ENCODE data around the gene FBXO10.

The FBXO10 gene

DNA sequence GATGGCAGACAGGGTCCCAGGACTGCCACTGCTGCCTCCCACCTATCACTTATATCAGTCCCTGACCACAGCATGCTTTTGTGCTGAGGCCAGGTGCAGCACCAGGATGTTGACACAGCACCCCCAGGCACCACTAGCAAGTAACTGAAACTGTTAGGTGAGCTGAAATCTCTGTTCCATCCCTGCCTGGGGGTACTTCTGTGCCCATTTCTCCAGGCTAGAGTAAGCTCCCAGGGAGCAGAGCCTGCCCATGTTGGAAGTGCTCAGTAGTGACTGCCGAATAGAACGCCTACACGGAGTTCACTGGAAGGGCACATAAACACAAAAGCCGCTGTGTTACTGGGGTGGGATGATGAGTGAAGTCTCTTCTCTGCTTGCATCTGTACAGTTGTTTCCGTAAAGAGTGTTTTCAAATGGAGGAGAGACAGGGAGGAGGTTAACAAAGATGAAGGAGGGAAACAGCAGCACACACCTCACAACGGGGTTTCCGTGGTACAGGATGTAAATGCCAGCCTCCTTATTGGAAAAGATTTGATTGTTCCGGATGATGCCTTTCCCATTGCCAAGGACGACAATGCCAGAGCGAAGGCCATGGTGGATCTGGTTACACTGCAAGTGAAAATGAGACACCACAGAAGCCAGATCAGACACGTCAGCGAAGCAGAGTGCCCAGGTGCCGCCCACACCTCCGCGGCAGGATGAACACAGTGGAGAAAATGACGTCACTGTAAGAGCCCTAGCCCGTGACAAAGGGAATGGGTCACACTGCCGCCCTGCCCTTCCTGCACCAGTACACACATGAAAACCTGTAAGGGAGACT lies 47.3 kb downstream of the FBXO10 start:
- no peak overlapping the region for H3K4me3 ChIP-seq (ENCODE audit: low read depth, low read length)
- TF ChIP-seq, protein P1, sequence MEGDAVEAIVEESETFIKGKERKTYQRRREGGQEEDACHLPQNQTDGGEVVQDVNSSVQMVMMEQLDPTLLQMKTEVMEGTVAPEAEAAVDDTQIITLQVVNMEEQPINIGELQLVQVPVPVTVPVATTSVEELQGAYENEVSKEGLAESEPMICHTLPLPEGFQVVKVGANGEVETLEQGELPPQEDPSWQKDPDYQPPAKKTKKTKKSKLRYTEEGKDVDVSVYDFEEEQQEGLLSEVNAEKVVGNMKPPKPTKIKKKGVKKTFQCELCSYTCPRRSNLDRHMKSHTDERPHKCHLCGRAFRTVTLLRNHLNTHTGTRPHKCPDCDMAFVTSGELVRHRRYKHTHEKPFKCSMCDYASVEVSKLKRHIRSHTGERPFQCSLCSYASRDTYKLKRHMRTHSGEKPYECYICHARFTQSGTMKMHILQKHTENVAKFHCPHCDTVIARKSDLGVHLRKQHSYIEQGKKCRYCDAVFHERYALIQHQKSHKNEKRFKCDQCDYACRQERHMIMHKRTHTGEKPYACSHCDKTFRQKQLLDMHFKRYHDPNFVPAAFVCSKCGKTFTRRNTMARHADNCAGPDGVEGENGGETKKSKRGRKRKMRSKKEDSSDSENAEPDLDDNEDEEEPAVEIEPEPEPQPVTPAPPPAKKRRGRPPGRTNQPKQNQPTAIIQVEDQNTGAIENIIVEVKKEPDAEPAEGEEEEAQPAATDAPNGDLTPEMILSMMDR (IDR thresholded peaks at IDR 0.05; ENCODE audit: low read depth, low read length): no peak

DNA sequence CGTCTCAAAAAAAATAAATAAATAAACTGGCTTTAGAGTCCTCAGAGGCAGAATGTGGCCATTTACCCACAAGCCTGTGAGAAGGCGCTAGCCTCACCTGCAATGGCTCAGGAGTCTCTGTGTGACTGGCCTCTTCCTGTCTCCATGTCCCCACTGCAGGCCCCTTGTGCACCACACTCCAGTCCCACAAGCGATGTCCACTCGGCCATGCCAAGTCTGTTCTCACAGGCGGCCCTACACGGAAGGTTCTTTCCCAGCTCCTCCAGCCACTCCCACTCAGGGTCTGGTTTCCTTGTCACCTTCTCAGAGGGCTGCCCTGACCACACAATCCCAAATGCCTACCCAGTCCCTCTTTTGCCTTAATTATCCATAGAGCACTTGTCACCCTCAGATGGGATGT lies 52.3 kb downstream of the FBXO10 start:
- no peak overlapping the region for H3K4me3 ChIP-seq (ENCODE audit: low read depth, low read length)
- TF ChIP-seq, protein P1 (IDR thresholded peaks at IDR 0.05; ENCODE audit: low read depth, low read length): no peak

DNA sequence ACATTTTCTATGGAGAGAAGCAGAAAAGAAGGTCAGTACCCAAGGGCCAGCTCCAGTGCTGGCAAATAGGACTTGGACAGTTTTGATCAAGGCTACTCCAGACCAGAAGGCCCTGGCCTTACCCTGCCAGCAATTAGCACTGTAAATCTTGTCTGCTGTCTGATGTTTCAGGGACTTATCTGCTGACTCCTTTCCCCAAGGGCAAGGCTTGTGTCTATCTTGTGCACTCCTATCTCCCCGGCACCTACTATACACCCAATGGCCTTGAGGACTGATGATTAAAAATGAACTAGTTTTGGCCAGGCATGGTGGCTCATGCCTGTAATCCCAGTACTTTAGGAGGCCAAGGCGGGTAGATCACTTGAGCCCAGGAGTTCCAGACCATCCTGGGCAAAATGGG lies 53.2 kb downstream of the FBXO10 start:
- H3K4me3 ChIP-seq (ENCODE audit: low read depth, low read length): no peak overlapping the region
- TF ChIP-seq, protein P1 (IDR thresholded peaks at IDR 0.05; ENCODE audit: low read depth, low read length): no peak

DNA sequence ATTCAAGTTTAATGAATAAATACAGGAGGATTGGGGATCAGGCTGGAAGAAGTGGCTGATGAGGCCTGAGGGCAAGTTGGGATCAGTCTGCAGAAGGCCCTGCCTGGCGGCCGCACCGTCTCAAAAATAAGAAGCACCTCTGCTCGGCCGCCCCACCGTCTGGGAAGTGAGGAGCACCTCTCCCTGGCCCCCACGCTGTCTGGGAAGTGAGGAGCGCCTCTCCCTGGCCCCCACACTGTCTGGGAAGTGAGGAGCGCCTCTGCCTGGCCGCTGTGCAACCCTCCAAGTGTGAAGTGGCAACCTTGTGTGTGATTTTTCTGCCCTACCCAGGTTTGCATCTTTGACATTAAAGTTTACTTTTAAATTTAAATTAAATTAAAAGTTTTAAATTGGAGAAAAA lies 55.1 kb downstream of the FBXO10 start:
- no peak overlapping the region for H3K4me3 ChIP-seq (ENCODE audit: low read depth, low read length)
- TF ChIP-seq, protein P1 (IDR thresholded peaks at IDR 0.05; ENCODE audit: low read depth, low read length): no peak

DNA sequence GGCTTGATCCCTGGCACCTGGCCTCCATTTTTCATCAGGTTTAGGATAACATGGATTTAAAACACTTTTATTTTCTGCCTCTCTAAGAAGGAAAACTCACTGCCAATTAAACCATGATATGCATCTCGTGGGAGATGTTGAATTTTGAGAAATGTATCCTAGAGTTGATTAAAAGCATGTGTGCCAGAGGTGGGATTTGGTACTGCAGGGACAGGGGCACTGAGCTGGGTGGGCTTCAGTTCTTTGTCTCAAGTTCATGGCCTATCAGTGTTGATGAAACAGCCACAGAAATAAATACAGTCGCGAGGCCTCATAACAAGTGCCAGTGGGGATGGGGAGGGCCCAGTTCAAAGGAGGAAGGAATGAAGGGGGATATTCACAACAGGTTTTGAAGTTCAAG lies 55.5 kb downstream of the FBXO10 start:
- TF ChIP-seq, protein P1 (IDR thresholded peaks at IDR 0.05; ENCODE audit: low read depth, low read length): no peak
- H3K4me3 ChIP-seq (ENCODE audit: low read depth, low read length): no peak overlapping the region

DNA sequence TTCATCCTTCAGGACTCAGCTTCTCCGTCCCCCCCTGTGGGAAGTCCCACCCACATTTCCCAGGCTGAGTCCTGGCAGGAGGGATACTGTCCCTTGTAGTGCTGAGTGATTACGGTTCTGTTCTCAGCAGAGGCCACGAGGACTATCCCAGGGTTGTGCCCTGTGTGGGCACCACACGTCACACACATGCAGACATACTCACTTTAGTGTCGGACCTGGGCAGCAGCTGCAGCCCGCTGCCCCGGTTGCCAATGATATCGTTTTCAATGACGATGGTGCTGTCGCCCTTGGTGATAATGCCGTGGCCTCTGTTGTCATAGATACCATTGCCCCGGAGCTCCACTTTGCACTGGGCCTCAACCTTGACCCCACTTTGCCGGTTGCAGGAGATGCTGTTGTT lies 58.3 kb downstream of the FBXO10 start:
- TF ChIP-seq, protein P1 (IDR thresholded peaks at IDR 0.05; ENCODE audit: low read depth, low read length): no peak

DNA sequence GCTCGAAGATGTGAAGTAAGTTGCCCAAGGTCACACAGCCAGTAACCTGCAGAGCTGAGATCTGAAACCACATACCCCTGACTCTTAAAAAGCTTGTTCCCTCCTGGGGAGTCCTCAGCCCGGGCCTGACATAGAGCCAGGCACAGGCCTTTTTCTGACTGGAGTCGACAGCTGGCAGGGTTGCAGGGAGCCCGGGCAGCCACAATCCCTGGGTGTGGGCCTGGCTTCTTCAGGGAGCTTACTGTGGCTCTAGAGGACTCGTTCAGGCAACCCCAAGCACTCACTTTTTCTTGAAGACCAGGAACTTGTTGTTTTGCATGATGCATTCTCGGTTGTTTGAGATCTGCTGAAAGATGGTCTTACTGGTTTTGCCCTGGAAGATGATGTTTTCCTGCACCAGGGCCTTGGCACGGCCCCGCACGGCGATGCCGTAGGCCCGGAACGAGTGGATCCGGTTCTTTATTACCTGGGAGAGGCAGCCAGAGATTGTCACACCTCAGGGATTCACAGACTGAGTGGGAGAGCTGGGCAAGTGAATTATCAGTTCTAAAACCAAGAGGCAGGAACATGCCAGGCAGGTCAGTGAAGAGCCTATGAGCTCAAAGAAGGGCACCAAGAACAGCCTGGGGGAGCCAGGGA lies 60.4 kb downstream of the FBXO10 start:
- TF ChIP-seq, protein P1 (IDR thresholded peaks at IDR 0.05; ENCODE audit: low read depth, low read length): no peak
- H3K4me3 ChIP-seq (ENCODE audit: low read depth, low read length): no peak overlapping the region

More for the DNA sequence above, 58.3 kb downstream of the FBXO10 start:
- no peak overlapping the region for H3K4me3 ChIP-seq (ENCODE audit: low read depth, low read length)

All from WI38 (cell line).